Calu3 (cell line): ENCODE data around the gene TAS2R41. TPM values are rescaled to one million over a fixed set of nuclear protein-coding genes. Genes with fewer than 3 reads are reported as not detected.

Source experiments
- BruUV-seq: library from RNA; stranded (reverse); fragments of 400-500 nt; replicated peaks from 2 replicates; lab custom pipeline; 2021; lab: Mats Ljungman, UMichigan
- CTCF ChIA-PET: fragments of 300-600 bp; sonication (Branson Sonifier 250); formaldehyde crosslinking; loops from one replicate; lab custom pipeline; 2022; ENCODE audit warnings: antibody characterized with exemption; lab: Charles Lee
- DNase-seq: peaks from one replicate; pipeline ENCODE4 v3.0.0; 2022
- H3K27ac Mint-ChIP-seq: one replicate; pipeline ENCODE4 v1.8.0; 2022; ENCODE audit warnings: mixed read lengths; ENCODE audit not compliant: unreplicated experiment
- H3K27me3 Mint-ChIP-seq: one replicate; pipeline ENCODE4 v1.8.0; 2022; ENCODE audit warnings: mixed read lengths; ENCODE audit not compliant: unreplicated experiment
- H3K36me3 Mint-ChIP-seq: one replicate; pipeline ENCODE4 v1.8.0; 2022; ENCODE audit warnings: mild to moderate bottlenecking, moderate library complexity, mixed read lengths; ENCODE audit not compliant: insufficient read depth, unreplicated experiment
- H3K4me1 Mint-ChIP-seq: one replicate; pipeline ENCODE4 v1.8.0; 2022; ENCODE audit warnings: mild to moderate bottlenecking, low read depth, mixed read lengths; ENCODE audit not compliant: unreplicated experiment
- H3K4me3 Mint-ChIP-seq: one replicate; pipeline ENCODE4 v1.8.0; 2022; ENCODE audit warnings: mild to moderate bottlenecking, low read depth, moderate library complexity, mixed read lengths; ENCODE audit not compliant: unreplicated experiment
- H3K9me3 Mint-ChIP-seq: one replicate; pipeline ENCODE4 v1.8.0; 2022; ENCODE audit warnings: low read depth, mixed read lengths; ENCODE audit not compliant: unreplicated experiment
- CTCF ChIP-seq: fragments of 200-600 bp; IDR thresholded peaks from one replicate; pipeline ENCODE4 v1.8.0; 2022; ENCODE audit warnings: antibody characterized with exemption; ENCODE audit not compliant: unreplicated experiment
- intact Hi-C: fragments of 100-400 bp; cut with micrococcal nuclease; formaldehyde crosslinking; loops from one replicate; pipeline ENCODE4 v1.10.0; 2022; ENCODE audit not compliant: unreplicated experiment
- total RNA-seq: library from RNA; stranded (reverse); gene quantifications from 2 replicates; pipeline ENCODE4 v1.2.3, GENCODE V29; 2022

Gene TAS2R41
- total RNA-seq, 1 experiment from 2014 or later = not detected

- intact Hi-C loops = no loop called here
- no peak overlapping the region for H3K4me3 Mint-ChIP-seq
- no peak for DNase-seq
- CTCF ChIA-PET = no interaction called here
- no peaks in the 10 kb centered on the region for H3K27me3 Mint-ChIP-seq
- no peaks in the 10 kb centered on the region for H3K9me3 Mint-ChIP-seq
- no peak overlapping the region for H3K27ac Mint-ChIP-seq
- BruUV-seq = no TSS peak
- no peak for TF ChIP-seq CTCF
- H3K4me1 Mint-ChIP-seq = peaks cover 3% of the 10 kb centered on the region
- no peaks in the 10 kb centered on the region for H3K36me3 Mint-ChIP-seq
These were observed 18.3 kb upstream of the TAS2R41 start for GRCh38 chr7:143459359-143459758.

GRCh38 chr7:143460271-143460979, 17.2 kb upstream of the TAS2R41 start:
- Mint-ChIP-seq H3K27ac (no peak overlapping the region), H3K36me3 (no peaks in the 10 kb centered on the region), H3K27me3 (no peaks in the 10 kb centered on the region), H3K4me3 (no peak overlapping the region), H3K4me1 (no peaks in the 10 kb centered on the region), H3K9me3 (no peaks in the 10 kb centered on the region)
- CTCF ChIA-PET = no interaction called here
- no TSS peak for BruUV-seq
- no peak for TF ChIP-seq CTCF
- intact Hi-C loops = no loop called here
- DNase-seq = no peak

- Mint-ChIP-seq H3K27ac (no peak overlapping the region), H3K4me3 (no peak overlapping the region), H3K27me3 (no peaks in the 10 kb centered on the region), H3K4me1 (no peaks in the 10 kb centered on the region), H3K36me3 (no peaks in the 10 kb centered on the region), H3K9me3 (no peaks in the 10 kb centered on the region)
- DNase-seq = no peak
- BruUV-seq = no TSS peak
- CTCF ChIA-PET = no interaction called here
- TF ChIP-seq CTCF = no peak
- intact Hi-C loops = no loop called here
These were observed 15.6 kb upstream of the TAS2R41 start for GRCh38 chr7:143462045-143462444.

- BruUV-seq = no TSS peak
- intact Hi-C loops = no loop called here
- H3K9me3 Mint-ChIP-seq = no peaks in the 10 kb centered on the region
- H3K36me3 Mint-ChIP-seq = no peaks in the 10 kb centered on the region
- no peak overlapping the region for H3K4me3 Mint-ChIP-seq
- H3K27me3 Mint-ChIP-seq = no peaks in the 10 kb centered on the region
- no peak overlapping the region for H3K27ac Mint-ChIP-seq
- H3K4me1 Mint-ChIP-seq = peaks cover 12% of the 10 kb centered on the region
- no peak for TF ChIP-seq CTCF
- no peak for DNase-seq
- CTCF ChIA-PET = no interaction called here
These were observed 14.1 kb upstream of the TAS2R41 start for GRCh38 chr7:143463556-143463955.
